Posterior cingulate gyrus (tissue), 11 donors: ENCODE measurements around the gene SPANXN5.
"Not testable (repeated sequence)": the region's sequence is repeated elsewhere in the genome, so short reads cannot be mapped to it uniquely, and the experiment has no call there.

Experiments used
- DNase-seq, 10 donors: peaks; one replicate each; pipeline versions ENCODE4 v3.0.0 to v3.0.0-alpha.2; 2020 to 2021; ENCODE audit warnings: mixed read lengths in 3 of 10
- intact Hi-C: fragments of 100-400 bp; cut with DNase I; formaldehyde crosslinking; loops from one replicate; pipeline ENCODE4 v1.15.1; 2023

Gene SPANXN5, protein sequence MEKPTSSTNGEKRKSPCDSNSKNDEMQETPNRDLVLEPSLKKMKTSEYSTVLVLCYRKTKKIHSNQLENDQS

DNA sequence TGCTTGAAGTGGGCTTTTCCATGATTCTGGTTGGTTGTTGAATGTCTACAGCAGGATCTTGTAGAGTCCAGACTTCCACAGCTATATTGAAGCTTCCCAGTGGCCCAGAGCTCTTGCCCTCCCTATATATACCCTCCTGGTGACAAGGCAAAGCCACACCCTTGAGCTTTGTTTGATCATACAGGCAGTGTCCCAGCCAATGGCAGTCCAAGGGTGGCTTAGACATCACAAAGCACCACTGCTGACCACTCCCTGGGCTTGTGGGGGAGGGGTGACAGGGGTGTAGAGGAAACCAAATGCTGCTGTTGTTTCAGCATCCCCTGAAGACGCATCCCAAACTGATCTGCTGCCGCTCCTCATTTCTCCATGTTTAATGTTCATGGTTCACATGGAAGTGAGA, at the start of gene SPANXN5:
TSS of gene SPANXN5 (minus strand) at position 101 of the 400 bp plus-strand sequence. CDS start at position 22, 79 bp downstream.
- DNase-seq, intact Hi-C loops: not testable (repeated sequence)

DNA sequence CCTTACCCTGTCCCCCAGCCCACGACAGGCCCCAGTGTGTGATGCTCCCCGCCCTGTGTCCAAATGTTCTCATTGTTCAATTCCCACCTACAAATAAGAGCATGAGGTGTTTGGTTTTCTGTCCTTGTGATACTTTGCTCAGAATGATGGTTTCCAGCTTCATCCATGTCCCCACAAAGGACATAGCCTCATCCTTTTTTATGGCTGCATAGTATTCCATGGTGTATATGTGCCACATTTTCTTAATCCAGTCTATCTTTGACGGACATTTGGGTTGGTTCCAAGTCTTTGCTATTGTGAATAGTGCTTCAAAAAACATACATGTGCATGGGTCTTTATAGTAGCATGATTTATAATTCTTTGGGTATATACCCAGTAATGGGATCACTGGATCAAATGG, 46.4 kb upstream of the SPANXN5 start:
- intact Hi-C loops, DNase-seq: not testable (repeated sequence)

DNA sequence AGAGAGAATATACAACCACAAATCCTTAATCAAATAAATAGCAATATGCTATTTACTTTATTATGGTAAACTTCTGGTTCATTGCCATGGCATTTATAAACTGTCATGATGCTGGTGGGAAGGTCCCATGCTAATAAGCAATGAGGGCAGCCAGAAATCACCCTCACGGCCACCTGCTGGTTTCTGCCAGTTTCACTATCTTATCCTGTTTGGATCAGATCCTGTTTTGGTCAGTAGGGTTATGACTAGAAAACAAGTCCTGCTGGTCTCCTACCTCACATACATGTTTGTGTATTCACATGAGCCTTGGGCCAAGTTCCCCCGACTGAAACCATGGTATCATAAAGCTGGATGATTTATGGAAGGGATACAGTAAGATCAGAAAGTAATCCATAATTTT, 41.9 kb upstream of the SPANXN5 start:
- no peak for DNase-seq
- intact Hi-C loops = no loop called here

DNA sequence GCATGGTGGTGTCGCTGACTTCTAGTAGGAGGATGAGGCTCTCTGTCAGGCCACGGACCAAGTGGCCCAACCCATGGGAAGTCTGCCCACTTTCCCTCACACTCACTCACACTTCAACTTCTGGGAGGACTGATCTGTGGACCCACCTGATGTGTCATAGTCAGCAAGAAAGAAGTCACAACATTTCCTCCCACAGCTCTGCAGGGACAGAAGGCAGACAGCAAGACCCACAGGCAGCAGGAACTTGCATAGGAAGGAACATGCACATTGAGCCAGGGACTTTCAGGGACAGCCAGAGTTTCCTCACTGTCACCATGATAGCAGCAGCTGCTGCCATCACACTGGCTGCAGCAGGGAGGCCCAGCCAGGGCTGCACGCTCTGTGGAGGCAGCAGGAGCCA, 33.3 kb upstream of the SPANXN5 start:
- DNase-seq = no peak
- intact Hi-C loops = no loop called here

DNA sequence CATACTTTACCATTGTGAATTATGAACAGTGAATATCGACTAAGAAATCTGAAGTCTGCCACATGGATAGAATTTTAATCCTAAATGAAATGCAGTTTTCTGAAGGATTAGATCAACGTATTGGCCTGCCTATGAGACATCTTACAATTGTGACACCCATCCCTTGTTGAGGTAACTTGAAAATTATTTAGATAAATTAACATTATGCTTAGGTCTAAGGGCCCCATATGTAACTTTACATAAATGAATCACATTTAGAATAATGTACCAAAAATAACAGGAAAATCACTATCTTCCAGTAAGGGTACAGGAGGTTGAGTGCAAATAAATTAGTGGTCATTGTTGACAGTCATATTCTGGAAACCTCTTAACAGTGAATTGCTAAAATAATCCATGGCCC, 27.4 kb upstream of the SPANXN5 start:
- no peak for DNase-seq
- intact Hi-C loops = no loop called here

DNA sequence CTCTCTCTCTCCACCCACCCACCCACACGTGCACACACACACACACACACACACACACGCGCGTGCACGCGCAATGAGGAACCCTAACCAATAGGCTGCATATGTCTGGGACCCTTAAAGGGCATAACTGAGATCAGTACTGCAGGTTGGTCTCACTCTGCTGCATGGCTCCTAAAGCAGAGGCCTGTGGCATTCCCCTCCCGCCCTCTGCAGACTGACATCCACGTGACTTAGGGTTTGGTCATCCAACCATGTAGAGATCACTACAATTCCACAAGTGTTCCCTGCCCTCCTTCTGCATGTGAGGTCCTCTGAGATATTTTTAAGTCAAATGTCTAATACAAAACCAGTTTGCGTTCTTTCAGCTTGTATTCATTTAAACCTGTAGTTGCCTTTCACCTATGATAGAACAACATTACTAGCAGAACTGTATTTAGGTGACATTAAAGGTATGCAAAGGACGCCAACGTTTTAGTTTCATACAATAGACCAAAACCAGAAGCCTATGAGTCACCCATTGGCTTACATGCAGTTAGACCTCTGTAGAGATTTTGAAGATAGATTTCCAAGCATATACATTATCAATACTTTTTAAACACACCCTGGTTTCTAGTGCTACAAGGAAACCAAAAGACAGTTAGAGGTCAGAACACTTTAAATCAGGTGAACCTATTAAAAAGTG, 24.0 kb upstream of the SPANXN5 start:
- DNase-seq = no peak
- intact Hi-C loops = no loop called here

DNA sequence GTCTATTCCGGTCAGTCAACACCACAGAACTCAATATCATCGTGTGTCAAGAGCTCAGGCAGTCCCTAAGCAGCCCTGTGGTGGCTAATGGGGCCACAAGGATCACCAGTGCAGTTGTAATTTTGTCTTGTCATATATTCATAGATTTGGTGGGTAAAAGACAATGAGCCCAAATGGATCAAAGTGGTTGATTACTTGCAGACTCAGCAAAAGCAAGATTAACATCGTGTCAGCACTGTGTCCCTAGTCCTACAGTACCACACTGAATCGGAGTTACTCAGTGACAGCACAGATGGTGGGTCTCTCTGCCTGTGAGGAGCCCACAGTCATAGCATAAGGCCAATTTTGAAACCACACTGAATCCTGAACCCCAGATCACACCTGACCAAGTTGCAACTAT, 22.6 kb upstream of the SPANXN5 start:
- no peak for DNase-seq
- intact Hi-C loops = no loop called here

DNA sequence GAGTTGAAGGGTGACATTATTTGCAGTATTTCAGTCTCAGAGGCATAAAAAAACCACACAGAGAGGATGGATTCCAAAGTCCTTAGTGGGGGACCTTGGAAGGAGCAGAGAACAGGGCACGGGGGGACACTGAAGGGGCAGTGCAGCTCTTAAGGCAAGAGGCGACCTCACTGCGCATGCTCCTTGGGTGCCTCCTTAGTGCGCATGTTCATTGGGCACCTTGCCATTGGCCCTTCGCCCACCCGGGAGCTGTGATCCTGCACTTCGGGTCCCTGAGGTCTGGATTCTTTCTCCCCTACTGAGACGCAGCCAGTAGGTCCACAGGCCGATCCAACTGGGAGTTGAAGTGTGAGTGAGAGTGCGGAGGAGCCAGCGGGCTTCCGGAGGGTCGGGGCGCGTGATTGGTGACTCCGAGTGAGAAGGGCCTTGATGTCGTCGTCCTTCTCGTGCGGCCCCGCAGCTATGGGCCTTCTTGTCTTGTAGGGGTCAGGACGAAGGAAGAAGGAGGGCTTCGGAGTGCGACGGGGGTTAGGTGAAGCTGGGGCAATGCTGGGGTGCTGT, 13.9 kb upstream of the SPANXN5 start, which contains the start of gene XAGE5:
TSS of gene XAGE5 (plus strand) at position 223 of the 561 bp plus-strand sequence. CDS start 1,280 bp downstream, outside the sequence.
- intact Hi-C loops = no loop called here
- peak in 1 of 10 donors; percentile 55 for DNase-seq

DNA sequence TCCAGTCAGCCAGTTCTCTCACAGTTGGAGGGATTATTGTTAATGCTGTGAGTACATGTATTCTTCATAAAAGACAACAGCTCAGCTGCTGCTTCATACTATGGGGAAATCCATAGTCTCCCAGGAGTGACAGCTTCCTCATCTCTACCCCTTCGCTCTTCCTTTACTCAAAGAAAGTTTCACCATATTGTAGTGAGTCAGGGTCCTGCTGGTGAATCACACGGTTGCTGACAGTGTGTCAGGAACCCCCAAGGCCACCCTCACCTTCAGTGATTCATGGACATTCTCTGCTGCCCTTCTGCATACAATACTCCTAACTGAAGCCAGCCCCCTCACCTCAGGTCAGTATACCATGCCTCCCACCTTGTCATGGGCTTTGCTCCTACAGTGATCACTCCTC, 7.6 kb upstream of the SPANXN5 start:
- intact Hi-C loops, DNase-seq: not testable (repeated sequence)

DNA sequence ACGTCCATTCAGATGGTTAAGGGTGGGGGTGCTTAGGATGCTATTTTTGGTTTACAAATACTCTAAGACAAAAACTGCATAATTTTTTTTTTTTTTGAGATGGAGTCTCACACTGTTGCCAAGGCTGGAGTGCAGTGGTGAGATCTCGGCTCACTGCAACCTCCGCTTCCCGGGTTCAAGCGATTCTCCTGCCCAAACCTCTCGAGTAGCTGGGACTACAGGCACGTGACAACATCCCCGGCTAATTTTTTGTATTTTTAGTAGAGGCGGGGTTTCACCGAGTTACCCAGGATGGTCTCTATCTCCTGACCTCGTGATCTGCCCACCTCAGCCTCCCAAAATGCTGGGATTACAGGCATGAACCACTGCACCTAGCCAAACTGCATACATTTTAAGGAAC, 23.7 kb downstream of the SPANXN5 start:
- intact Hi-C loops = not testable (repeated sequence)
- DNase-seq = peak in 1 of 10 donors; percentile 53

DNA sequence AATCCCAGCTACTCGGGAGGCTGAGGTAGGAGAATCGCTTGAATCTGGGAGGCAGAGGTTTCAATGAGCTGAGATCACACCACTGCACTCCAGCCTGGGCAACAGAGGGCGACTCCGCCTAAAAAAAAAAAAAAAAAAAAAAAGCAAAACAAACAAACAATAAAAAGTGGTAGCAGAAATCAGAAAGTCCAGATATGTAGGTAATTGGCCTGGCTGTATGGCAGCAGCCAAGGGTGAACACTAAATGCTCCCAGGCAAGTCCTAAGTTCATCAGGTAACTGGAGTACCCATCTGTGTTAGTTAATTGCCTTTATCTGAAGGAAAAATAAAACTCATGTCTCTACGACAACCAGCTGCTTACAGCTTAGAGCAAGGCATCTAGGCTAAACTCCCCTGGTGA, 31.2 kb downstream of the SPANXN5 start:
- DNase-seq, intact Hi-C loops: not testable (repeated sequence)

DNA sequence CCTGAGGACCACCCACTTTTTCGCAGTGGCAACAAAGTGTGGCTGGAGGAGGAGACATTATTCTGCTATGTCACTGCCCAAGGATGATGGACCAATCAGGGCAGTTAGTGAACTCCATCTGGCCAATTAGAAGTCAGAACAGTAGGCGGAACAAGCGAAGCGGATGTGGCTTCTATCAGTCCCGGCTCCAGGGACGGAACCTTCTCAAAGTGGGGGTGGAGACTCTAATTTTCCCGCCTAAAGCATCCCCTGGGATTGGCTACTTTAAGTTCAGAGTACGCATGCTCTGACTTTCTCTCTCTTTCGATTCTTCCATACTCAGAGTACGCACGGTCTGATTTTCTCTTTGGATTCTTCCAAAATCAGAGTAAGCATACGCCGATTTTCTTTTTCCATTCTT, 46.3 kb downstream of the SPANXN5 start, which contains the start of gene SSX2B:
TSS of gene SSX2B (plus strand) at position 301 of the 400 bp plus-strand sequence. CDS start 1,429 bp downstream, outside the sequence.
- intact Hi-C loops, DNase-seq: not testable (repeated sequence)
